Kidney (tissue), 14 donors: ENCODE results near the gene SNX32. TPM values are rescaled to one million over a fixed set of nuclear protein-coding genes. Genes with fewer than 3 reads are reported as not detected.

ENCODE experiments used
- DNase-seq, 5 donors: peaks; one replicate each; pipeline ENCODE4 v3.0.0-alpha.2; 2013 to 2020
- FAIRE-seq: peaks from 2 replicates; lab custom pipeline; 2012; peaks lifted over from hg19 to GRCh38; lab: Jason Lieb, UNC
- H3K27ac ChIP-seq, 2 donors: one replicate each; pipeline ENCODE4 v1.7.0; 2013; ENCODE audit warnings: low read depth in 2 of 2, low read length in 2 of 2, inconsistent platforms in 1 of 2
- H3K27me3 ChIP-seq: one replicate; pipeline ENCODE4 v1.7.1; 2013; ENCODE audit warnings: low read length, inconsistent platforms; ENCODE audit not compliant: control insufficient read depth, insufficient read depth
- H3K36me3 ChIP-seq, 3 donors: one replicate each; pipeline versions ENCODE4 v1.7.0 to v1.7.1; 2013; ENCODE audit warnings: low read length in 3 of 3, control low read depth in 1 of 3, inconsistent platforms in 1 of 3; ENCODE audit not compliant: insufficient read depth in 3 of 3, control insufficient read depth in 2 of 3
- H3K4me1 ChIP-seq, 3 donors: one replicate each; pipeline versions ENCODE4 v1.7.0 to v1.7.1; 2013; ENCODE audit warnings: low read length in 3 of 3, inconsistent platforms in 1 of 3, low read depth in 1 of 3; ENCODE audit not compliant: control insufficient read depth in 2 of 3, insufficient read depth in 2 of 3
- H3K4me3 ChIP-seq, 3 donors: one replicate each; pipeline versions ENCODE4 v1.7.0 to v1.8.1; 2013; ENCODE audit warnings: low read length in 3 of 3, control low read depth in 1 of 3, inconsistent platforms in 1 of 3
- H3K9ac ChIP-seq, 3 donors: one replicate each; pipeline versions ENCODE4 v1.7.0 to v1.7.1; 2013; ENCODE audit warnings: low read length in 3 of 3, control low read depth in 1 of 3, inconsistent platforms in 1 of 3
- H3K9me3 ChIP-seq, 3 donors: one replicate each; pipeline versions ENCODE4 v1.7.0 to v1.7.1; 2013; ENCODE audit warnings: low read length in 3 of 3, control low read depth in 1 of 3, inconsistent platforms in 1 of 3; ENCODE audit not compliant: control insufficient read depth in 2 of 3, insufficient read depth in 1 of 3
- intact Hi-C: fragments of 100-400 bp; cut with DNase I; formaldehyde crosslinking; loops from one replicate; pipeline ENCODE4 v1.11.1; 2022
- polyA plus RNA-seq: library from polyadenylated mRNA; stranded (reverse); fragments of 350-450 nt; fragmentation: Illumina TruSeq; extraction: RNeasy Lipid Tissue Mini Kit (QIAGEN cat#74804); gene quantifications from one replicate; pipeline ENCODE4 v1.2.3, GENCODE V29; 2014; ENCODE audit warnings: low read depth, low replicate concordance; ENCODE audit not compliant: insufficient read depth
- total RNA-seq: library from RNA; stranded (reverse); fragmentation: NEBNext Ultra II Directional; extraction: Animal tissue kit (Norgen Biotek cat#: 25700); gene quantifications from one replicate; pipeline ENCODE4 v1.2.1, GENCODE V29; 2021
- TF ChIP-seq, protein P1 (sequence below): IDR thresholded peaks from 3 replicates; pipeline ENCODE4 v1.5.1; 2012; ENCODE audit warnings: mild to moderate bottlenecking, moderate library complexity, borderline replicate concordance; ENCODE audit not compliant: insufficient read depth; ENCODE audit errors: extremely low read depth
- donor health status: control.
- donor health status: control.
- donor health status: control.
- donor health status: control.
- donor health status: control.
- donor health status: DM: yes; HTN: yes; CAD: no.
- donor health status: Normal renal cell carcinoma (clear cell type).

SNX32 gene
- total and polyA plus RNA-seq, 2 donors from 2014 or later, result 0.43 to 1.0 TPM

DNA sequence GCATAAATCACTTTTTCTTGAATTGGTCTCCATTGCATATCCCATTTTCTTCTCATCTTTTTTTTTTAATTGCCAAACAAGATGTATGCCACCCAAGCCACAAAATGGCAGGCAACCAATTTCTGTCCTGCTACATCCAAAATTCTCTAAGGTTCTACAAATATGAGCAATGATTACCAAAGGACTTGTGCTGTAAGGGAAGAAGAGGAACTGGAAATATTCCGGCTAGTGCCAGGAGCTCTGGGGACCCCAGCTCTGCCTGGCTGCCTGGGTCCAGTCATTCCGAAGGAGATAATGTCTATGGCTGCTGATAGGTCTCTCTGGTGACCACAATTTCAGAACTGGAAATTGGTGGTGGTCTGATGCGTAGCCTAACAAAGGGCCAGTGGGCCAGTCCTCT, 17.1 kb upstream of the SNX32 start:
- Histone ChIP-seq H3K9me3 (no peaks in the 10 kb centered on the region), H3K4me3 (peak overlapping the region in 2 of 3 donors; percentile 24 to 76), H3K27ac (peak overlapping the region in 1 of 2 donors; percentile 8), H3K36me3 (peaks cover 0 to 3% (median 0%) of the 10 kb centered on the region in 3 donors), H3K4me1 (peaks cover 0 to 14% (median 13%) of the 10 kb centered on the region in 3 donors), H3K27me3 (no peaks in the 10 kb centered on the region), H3K9ac (no peak overlapping the region)
- FAIRE-seq (no peak), DNase-seq (no peak)
- TF ChIP-seq, protein P1, sequence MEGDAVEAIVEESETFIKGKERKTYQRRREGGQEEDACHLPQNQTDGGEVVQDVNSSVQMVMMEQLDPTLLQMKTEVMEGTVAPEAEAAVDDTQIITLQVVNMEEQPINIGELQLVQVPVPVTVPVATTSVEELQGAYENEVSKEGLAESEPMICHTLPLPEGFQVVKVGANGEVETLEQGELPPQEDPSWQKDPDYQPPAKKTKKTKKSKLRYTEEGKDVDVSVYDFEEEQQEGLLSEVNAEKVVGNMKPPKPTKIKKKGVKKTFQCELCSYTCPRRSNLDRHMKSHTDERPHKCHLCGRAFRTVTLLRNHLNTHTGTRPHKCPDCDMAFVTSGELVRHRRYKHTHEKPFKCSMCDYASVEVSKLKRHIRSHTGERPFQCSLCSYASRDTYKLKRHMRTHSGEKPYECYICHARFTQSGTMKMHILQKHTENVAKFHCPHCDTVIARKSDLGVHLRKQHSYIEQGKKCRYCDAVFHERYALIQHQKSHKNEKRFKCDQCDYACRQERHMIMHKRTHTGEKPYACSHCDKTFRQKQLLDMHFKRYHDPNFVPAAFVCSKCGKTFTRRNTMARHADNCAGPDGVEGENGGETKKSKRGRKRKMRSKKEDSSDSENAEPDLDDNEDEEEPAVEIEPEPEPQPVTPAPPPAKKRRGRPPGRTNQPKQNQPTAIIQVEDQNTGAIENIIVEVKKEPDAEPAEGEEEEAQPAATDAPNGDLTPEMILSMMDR, result no peak
- intact Hi-C loops, result loop anchor here (10.0 kb wide), 1 partner anchor 102 kb away; the partner anchor contains the start of gene KAT5

DNA sequence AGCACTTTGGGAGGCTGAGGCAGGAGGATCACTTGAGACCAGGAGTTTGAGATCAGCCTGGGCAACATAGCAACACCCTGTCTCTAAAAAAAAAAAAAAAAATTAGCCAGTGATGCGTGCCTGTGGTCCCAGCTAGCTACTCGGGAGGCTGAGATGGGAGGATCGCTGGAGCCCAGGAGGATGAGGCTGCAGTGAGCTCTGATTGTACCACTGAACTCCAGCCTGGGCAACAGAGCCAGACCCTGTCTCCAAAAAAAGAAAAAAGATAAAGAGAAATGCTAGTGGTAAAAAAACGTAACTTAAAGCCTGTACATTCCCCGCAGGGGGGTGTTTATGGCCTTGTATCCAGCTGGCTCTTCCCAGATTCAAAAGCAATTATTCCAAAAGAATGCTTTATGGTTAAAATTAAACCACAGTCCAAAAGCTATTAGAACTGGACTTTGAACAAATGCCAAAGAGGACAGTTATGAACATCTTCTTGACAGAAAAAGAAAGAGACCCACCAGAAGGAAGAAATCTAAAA, 16.4 kb upstream of the SNX32 start:
- no peak for FAIRE-seq

DNA sequence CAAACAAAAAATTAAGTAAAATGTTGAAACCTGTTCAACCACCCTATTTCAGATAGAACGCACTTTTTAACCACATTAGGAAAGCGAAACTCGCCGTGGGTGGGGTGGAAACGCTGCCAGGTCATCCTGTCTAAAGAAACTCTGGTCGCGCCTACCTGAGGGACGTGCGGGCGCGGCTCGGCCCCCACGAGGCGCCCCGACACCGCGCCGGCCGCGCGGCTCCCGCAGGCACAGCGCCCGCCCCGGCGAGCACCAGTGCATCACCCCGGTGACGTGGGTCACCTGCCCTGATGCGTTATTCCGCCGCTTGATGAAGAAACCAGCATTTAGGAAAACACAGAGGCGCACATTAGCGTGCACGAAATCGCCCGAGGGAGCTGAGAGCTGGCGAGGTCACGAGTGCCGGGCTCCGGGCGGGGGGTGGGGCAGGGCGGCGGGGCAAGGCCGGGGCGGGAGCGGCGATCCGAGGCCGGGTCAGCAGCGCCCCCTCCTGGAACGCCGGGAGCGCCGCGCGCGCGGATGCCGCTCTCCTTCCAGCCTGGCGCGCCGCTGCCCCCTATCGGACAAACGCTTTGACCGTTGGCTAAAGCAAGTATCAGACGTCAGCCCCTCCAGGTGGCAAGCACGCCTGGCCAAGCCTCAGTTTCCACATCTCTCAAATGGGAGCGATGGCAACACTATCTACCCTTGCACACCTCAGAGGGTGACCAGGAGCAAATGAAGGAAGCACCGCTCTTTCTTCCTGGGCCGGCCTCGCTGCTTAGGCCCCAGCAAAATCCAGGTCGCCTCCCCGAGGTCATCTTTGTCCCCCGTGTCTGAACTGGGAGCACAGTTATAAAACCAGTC, 15.7 kb upstream of the SNX32 start:
- FAIRE-seq (no peak), DNase-seq (peak; percentile 92 to 97 (median 95))
- H3K27ac ChIP-seq, result peak overlapping the region; percentile 83 to 93
- TF ChIP-seq, protein P1, result peak; percentile 100
- no peaks in the 10 kb centered on the region for H3K27me3 ChIP-seq
- intact Hi-C loops, result loop anchor here (10.0 kb wide), 1 partner anchor 103 kb away; the partner anchor contains the start of gene KAT5
- peak overlapping the region; percentile 47 to 75 (median 69) for H3K9ac ChIP-seq
- H3K4me1 ChIP-seq, result peaks cover 0 to 14% (median 13%) of the 10 kb centered on the region in 3 donors
- peak overlapping the region; percentile 75 to 76 (median 76) for H3K4me3 ChIP-seq
- H3K9me3 ChIP-seq, result no peaks in the 10 kb centered on the region
- H3K36me3 ChIP-seq, result peaks cover 0 to 3% (median 0%) of the 10 kb centered on the region in 3 donors

More for the DNA sequence above, 16.4 kb upstream of the SNX32 start:
- Histone ChIP-seq H3K36me3 (peaks cover 0 to 3% (median 0%) of the 10 kb centered on the region in 3 donors), H3K4me3 (peak overlapping the region; percentile 75 to 76 (median 76)), H3K27me3 (no peaks in the 10 kb centered on the region), H3K4me1 (peaks cover 0 to 14% (median 13%) of the 10 kb centered on the region in 3 donors), H3K27ac (peak overlapping the region; percentile 83 to 93), H3K9me3 (no peaks in the 10 kb centered on the region), H3K9ac (peak overlapping the region in 2 of 3 donors; percentile 69 to 75)
- peak in 3 of 5 donors; percentile 15 to 70 (median 68) for DNase-seq
- TF ChIP-seq, protein P1, result no peak
- intact Hi-C loops, result loop anchor here (10.0 kb wide), 1 partner anchor 103 kb away; the partner anchor contains the start of gene KAT5
